GM18505 (cell line): ENCODE measurements around the gene CNTNAP2.
"Not testable (repeated sequence)": the region's sequence is repeated elsewhere in the genome, so short reads cannot be mapped to it uniquely, and the experiment has no call there.

Experiments
- ATAC-seq: cut with Tn5 transposase; IDR thresholded peaks from one replicate; pipeline ENCODE4 v1.9.1; 2021; ENCODE audit not compliant: unreplicated experiment
- POLR2A ChIP-seq: IDR thresholded peaks from 4 replicates; pipeline ENCODE4 v1.6.1; 2011; ENCODE audit warnings: borderline replicate concordance; ENCODE audit not compliant: insufficient read depth, insufficient read length; ENCODE audit errors: extremely low read depth

The CNTNAP2 gene

GRCh38 chr7:147569116-147569913, 1452.7 kb downstream of the CNTNAP2 start:
- TF ChIP-seq POLR2A: no peak
- no peak for ATAC-seq

DNA sequence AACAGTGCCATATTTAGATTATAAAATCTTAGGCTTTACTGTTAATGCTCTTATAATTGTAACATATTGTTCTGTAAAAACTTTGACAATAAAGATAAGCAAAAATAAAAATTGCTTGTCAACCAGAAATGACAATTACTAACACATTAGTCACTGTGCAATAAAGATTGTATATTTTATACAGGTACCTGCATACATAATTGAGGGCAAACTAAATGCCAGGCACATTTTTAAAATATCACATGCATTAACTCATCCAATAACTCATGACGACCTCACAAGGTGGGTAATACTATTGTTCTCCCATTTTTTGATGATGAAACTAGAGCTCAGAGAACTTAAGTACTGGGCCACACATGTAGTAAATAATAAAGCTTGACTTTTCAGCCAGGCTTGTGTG, 1453.8 kb downstream of the CNTNAP2 start:
- no peak for ATAC-seq

DNA sequence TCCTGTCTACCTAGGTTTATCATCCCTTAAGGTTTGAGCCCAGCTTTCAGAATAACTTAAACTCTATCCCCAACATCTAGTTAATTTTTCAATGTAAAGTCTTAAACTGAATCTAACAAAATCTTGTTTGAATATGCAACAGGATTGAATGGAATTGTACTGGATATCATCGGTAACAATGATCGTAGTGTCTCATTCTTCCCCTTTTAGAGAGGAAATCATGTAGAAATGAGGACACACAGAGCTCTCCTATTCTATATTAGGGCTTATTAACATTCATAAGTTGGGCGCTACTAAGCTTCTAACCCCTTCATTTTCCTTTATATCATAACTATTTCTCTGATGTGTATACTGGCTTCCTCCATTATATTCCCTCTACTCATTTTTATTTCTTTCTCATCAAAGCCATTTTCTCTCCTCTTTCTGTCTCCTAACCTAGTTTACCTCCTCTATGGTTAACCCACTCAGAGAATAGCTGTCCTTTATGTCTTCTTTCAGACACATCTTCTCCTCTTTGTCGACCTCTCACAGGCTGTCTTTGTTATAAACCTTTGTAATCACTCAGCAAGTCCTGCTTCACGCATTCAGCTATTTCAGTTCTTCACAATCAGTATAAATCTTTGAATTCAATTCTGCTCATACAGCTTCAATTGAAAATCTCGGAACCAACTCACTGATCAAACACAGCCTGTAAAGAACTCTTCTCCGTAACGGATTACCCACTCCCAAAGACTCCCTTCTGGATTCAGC, 1455.0 kb downstream of the CNTNAP2 start:
- TF ChIP-seq POLR2A: no peak
- no peak for ATAC-seq

More for the DNA sequence above, 1453.8 kb downstream of the CNTNAP2 start:
- TF ChIP-seq POLR2A: no peak

GRCh38 chr7:147578196-147578595, 1461.6 kb downstream of the CNTNAP2 start:
- no peak for ATAC-seq
- no peak for TF ChIP-seq POLR2A

DNA sequence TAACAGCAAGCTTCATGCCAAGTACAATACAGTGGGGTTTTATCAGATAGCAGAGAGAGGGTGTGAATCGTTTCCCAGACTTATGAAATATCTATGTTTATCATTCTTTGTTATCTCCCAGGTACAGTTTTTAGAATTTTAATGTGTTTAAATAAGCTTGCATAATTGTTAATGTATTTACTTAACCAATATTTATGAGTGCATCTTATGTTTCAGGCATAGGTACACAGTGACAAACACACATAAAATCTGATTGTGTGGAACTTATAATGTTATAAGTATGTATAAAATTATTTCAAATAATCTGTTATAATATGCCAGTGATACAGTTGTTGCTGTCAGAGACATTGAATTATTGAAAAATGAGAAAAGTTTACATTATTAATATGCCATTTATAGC, 1462.5 kb downstream of the CNTNAP2 start:
- no peak for TF ChIP-seq POLR2A
- no peak for ATAC-seq

- no peak for TF ChIP-seq POLR2A
- no peak for ATAC-seq
These were observed 1468.2 kb downstream of the CNTNAP2 start for GRCh38 chr7:147584771-147585193.

DNA sequence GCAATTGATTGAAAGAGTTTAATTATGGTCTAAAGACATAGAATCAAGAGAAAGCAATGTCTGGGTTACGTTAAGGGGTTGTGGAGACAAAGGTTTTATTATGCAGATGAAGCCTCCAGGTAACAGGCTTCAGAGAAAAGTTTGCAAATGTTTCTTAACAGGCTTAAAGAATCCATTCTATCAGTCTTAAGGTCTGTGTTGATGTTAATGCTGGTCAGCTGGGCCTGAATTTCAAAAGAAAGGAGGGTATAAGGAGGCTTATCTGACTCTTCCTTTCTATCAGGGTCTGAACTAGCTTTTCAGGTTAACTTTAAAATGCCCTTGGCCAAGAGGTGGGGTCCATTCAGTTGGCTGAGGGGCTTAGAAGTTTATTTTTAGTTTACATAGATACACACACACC, 1469.5 kb downstream of the CNTNAP2 start:
- no peak for ATAC-seq
- no peak for TF ChIP-seq POLR2A

GRCh38 chr7:147586526-147586925, 1469.9 kb downstream of the CNTNAP2 start:
- no peak for TF ChIP-seq POLR2A
- ATAC-seq: no peak

- no peak for ATAC-seq
- TF ChIP-seq POLR2A: no peak
These were observed 1476.9 kb downstream of the CNTNAP2 start for GRCh38 chr7:147593271-147594057.

- no peak for ATAC-seq
- TF ChIP-seq POLR2A: no peak
These were observed 1478.4 kb downstream of the CNTNAP2 start for GRCh38 chr7:147595042-147595441.

GRCh38 chr7:147598687-147599086, 1482.1 kb downstream of the CNTNAP2 start:
- ATAC-seq: not testable (repeated sequence)

DNA sequence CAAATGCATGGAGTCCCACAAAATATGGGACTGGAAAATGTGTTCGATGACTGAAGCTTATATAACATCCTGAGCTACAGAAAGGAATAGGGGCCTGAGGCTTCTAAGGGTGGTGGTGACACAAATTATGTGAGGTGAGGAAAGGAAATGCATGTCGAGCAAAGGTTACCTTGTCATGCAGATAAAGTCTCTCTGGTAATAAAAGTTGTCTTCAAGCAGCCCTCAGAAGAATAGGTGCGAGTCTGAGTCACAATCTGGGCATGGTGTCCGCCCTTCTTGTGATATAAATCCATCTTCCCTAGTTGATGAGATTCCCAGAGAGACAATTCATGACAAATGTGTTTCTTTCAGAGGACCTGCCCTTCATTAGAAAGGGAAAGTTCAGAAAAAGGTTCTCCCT, 1488.7 kb downstream of the CNTNAP2 start:
- ATAC-seq: no peak
- no peak for TF ChIP-seq POLR2A

GRCh38 chr7:147607157-147607800, 1490.7 kb downstream of the CNTNAP2 start:
- no peak for ATAC-seq
- no peak for TF ChIP-seq POLR2A
